Measurements from ENCODE around the gene RELB.
"Not testable (repeated sequence)": the region's sequence is repeated elsewhere in the genome, so short reads cannot be mapped to it uniquely, and the experiment has no call there.

The RELB gene

DNA sequence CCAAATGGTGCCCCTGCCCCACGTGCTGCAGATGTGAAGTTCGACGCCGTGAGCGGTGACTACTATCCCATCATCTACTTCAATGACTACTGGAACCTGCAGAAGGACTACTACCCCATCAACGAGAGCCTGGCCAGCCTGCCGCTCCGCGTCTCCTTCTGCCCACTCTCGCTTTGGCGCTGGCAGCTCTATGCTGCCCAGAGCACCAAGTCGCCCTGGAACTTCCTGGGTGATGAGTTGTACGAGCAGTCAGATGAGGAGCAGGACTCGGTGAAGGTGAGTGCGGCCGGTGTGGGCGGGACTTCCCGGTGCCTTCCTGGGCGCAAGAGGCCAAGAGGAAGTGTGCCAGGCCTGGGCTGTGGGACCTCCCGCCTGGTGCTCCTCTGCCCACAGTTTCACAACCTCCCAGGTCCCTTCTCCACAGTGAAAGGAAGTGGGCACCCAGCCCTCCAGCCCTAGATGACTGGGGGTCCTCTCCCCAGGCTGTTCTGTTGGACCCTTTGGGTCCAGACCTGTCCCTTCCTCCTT is 14.1 kb upstream of the RELB start:
- Histone ChIP-seq H3K27ac (ENCODE audit: low read depth, low read length) (no peak overlapping the region), H3K79me2 (ENCODE audit: control insufficient read depth, insufficient read depth, low read length, unreplicated experiment) (no peaks in the 10 kb centered on the region), H3K4me3 (ENCODE audit: low read depth, low read length) (no peak overlapping the region), H3K27me3 (ENCODE audit: insufficient read depth, low read length) (no peaks in the 10 kb centered on the region), H3K4me1 (ENCODE audit: control insufficient read depth, insufficient read depth, low read length, unreplicated experiment) (no peaks in the 10 kb centered on the region), H3K36me3 (ENCODE audit: insufficient read depth, low read length) (no peaks in the 10 kb centered on the region), H2AFZ (ENCODE audit: low read length, unreplicated experiment) (no peak overlapping the region)

- Histone ChIP-seq H2AFZ (ENCODE audit: low read length, unreplicated experiment) (no peak overlapping the region), H3K4me1 (ENCODE audit: control insufficient read depth, insufficient read depth, low read length, unreplicated experiment) (no peaks in the 10 kb centered on the region), H3K79me2 (ENCODE audit: control insufficient read depth, insufficient read depth, low read length, unreplicated experiment) (no peaks in the 10 kb centered on the region), H3K4me3 (ENCODE audit: low read depth, low read length) (no peak overlapping the region), H3K27ac (ENCODE audit: low read depth, low read length) (no peak overlapping the region), H3K36me3 (ENCODE audit: insufficient read depth, low read length) (no peaks in the 10 kb centered on the region), H3K27me3 (ENCODE audit: insufficient read depth, low read length) (no peaks in the 10 kb centered on the region)
These were observed 13.0 kb upstream of the RELB start for GRCh38 chr19:44988273-44988672.

DNA sequence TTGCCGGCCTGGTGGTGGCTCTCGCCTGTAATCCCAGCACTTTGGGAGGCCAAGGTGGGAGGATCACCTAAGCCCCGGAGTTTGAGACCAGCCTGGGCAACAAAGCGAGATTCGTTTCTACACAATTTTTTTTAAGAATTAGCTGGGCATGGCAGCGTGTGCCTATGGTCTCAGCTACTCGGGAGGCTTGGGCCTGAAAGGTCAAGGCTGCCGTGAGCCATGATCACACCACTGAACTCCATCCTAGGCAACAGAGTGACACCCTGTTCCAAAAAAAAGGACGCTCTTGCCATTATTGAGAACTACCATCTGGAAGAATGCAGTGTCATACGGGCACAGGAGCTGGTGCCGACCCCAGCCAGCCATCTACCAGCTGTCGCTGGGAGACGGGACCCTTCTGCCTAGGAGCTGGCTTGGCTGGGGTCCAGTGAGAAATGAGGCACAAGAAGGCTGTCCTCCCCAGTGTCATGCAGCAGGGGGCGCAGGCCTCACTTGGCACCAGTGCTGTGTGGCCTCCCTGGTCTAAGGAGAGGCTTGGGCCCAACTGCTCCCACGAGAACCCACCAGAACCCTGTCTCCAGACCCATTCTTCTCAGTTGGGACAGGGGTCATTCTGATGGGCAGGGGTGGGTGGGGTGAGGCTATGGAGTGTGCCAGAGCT is 12.2 kb upstream of the RELB start:
- Histone ChIP-seq H3K79me2 (ENCODE audit: control insufficient read depth, insufficient read depth, low read length, unreplicated experiment) (no peaks in the 10 kb centered on the region), H3K27ac (ENCODE audit: low read depth, low read length) (no peak overlapping the region), H3K36me3 (ENCODE audit: insufficient read depth, low read length) (no peaks in the 10 kb centered on the region), H3K4me3 (ENCODE audit: low read depth, low read length) (no peak overlapping the region), H2AFZ (ENCODE audit: low read length, unreplicated experiment) (no peak overlapping the region), H3K27me3 (ENCODE audit: insufficient read depth, low read length) (no peaks in the 10 kb centered on the region), H3K4me1 (ENCODE audit: control insufficient read depth, insufficient read depth, low read length, unreplicated experiment) (no peaks in the 10 kb centered on the region)

- no peak overlapping the region for H2AFZ ChIP-seq (ENCODE audit: low read length, unreplicated experiment)
- no peaks in the 10 kb centered on the region for H3K36me3 ChIP-seq (ENCODE audit: insufficient read depth, low read length)
- H3K4me3 ChIP-seq (ENCODE audit: low read depth, low read length) = no peak overlapping the region
- no peaks in the 10 kb centered on the region for H3K4me1 ChIP-seq (ENCODE audit: control insufficient read depth, insufficient read depth, low read length, unreplicated experiment)
- no peaks in the 10 kb centered on the region for H3K27me3 ChIP-seq (ENCODE audit: insufficient read depth, low read length)
- H3K79me2 ChIP-seq (ENCODE audit: control insufficient read depth, insufficient read depth, low read length, unreplicated experiment) = no peaks in the 10 kb centered on the region
- H3K27ac ChIP-seq (ENCODE audit: low read depth, low read length) = no peak overlapping the region
These were observed 10.8 kb upstream of the RELB start for GRCh38 chr19:44990459-44990858.

GRCh38 chr19:44990966-44991365 is 10.3 kb upstream of the RELB start:
- no peak overlapping the region for H3K27ac ChIP-seq (ENCODE audit: low read depth, low read length)

GRCh38 chr19:44992336-44993163 is 8.7 kb upstream of the RELB start:
- H3K4me3 ChIP-seq (ENCODE audit: low read depth, low read length) = no peak overlapping the region
- no peaks in the 10 kb centered on the region for H3K27me3 ChIP-seq (ENCODE audit: insufficient read depth, low read length)
- H2AFZ ChIP-seq (ENCODE audit: low read length, unreplicated experiment) = no peak overlapping the region
- H3K27ac ChIP-seq (ENCODE audit: low read depth, low read length) = no peak overlapping the region
- H3K36me3 ChIP-seq (ENCODE audit: insufficient read depth, low read length) = no peaks in the 10 kb centered on the region
- H3K4me1 ChIP-seq (ENCODE audit: control insufficient read depth, insufficient read depth, low read length, unreplicated experiment) = no peaks in the 10 kb centered on the region
- H3K79me2 ChIP-seq (ENCODE audit: control insufficient read depth, insufficient read depth, low read length, unreplicated experiment) = no peaks in the 10 kb centered on the region

More at GRCh38 chr19:44990966-44991365, 10.3 kb upstream of the RELB start:
- no peaks in the 10 kb centered on the region for H3K4me1 ChIP-seq (ENCODE audit: control insufficient read depth, insufficient read depth, low read length, unreplicated experiment)
- no peak overlapping the region for H3K4me3 ChIP-seq (ENCODE audit: low read depth, low read length)
- H3K79me2 ChIP-seq (ENCODE audit: control insufficient read depth, insufficient read depth, low read length, unreplicated experiment) = no peaks in the 10 kb centered on the region
- no peaks in the 10 kb centered on the region for H3K36me3 ChIP-seq (ENCODE audit: insufficient read depth, low read length)
- no peak overlapping the region for H2AFZ ChIP-seq (ENCODE audit: low read length, unreplicated experiment)
- no peaks in the 10 kb centered on the region for H3K27me3 ChIP-seq (ENCODE audit: insufficient read depth, low read length)

DNA sequence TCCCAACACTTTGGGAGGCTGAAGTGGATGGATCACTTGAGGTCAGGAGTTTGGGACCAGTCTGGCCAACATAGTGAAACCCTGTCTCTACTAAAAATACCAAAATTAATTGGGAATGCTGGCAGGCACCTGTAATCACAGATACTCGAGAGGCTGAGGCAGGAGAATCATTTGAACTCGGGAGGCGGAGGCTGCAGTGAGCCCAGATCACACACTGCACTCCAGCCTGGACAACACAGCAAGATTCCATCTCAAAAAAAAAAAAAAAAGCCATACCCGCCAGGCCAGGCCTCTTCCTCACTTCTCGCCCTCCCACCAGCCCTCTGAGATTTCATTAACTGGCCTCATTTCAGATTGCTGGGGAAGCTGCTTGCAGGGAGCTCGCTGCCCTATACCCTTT is 7.7 kb upstream of the RELB start:
- Histone ChIP-seq H2AFZ (ENCODE audit: low read length, unreplicated experiment) (no peak overlapping the region), H3K4me1 (ENCODE audit: control insufficient read depth, insufficient read depth, low read length, unreplicated experiment) (no peaks in the 10 kb centered on the region), H3K4me3 (ENCODE audit: low read depth, low read length) (no peak overlapping the region), H3K36me3 (ENCODE audit: insufficient read depth, low read length) (no peaks in the 10 kb centered on the region), H3K27me3 (ENCODE audit: insufficient read depth, low read length) (no peaks in the 10 kb centered on the region), H3K27ac (ENCODE audit: low read depth, low read length) (no peak overlapping the region), H3K79me2 (ENCODE audit: control insufficient read depth, insufficient read depth, low read length, unreplicated experiment) (no peaks in the 10 kb centered on the region)

- no peak overlapping the region for H3K27ac ChIP-seq (ENCODE audit: low read depth, low read length)
- no peaks in the 10 kb centered on the region for H3K27me3 ChIP-seq (ENCODE audit: insufficient read depth, low read length)
- no peaks in the 10 kb centered on the region for H3K36me3 ChIP-seq (ENCODE audit: insufficient read depth, low read length)
- H3K4me3 ChIP-seq (ENCODE audit: low read depth, low read length) = no peak overlapping the region
- no peaks in the 10 kb centered on the region for H3K79me2 ChIP-seq (ENCODE audit: control insufficient read depth, insufficient read depth, low read length, unreplicated experiment)
- H3K4me1 ChIP-seq (ENCODE audit: control insufficient read depth, insufficient read depth, low read length, unreplicated experiment) = no peaks in the 10 kb centered on the region
- H2AFZ ChIP-seq (ENCODE audit: low read length, unreplicated experiment) = no peak overlapping the region
These were observed 7.2 kb upstream of the RELB start for GRCh38 chr19:44993926-44994537.

DNA sequence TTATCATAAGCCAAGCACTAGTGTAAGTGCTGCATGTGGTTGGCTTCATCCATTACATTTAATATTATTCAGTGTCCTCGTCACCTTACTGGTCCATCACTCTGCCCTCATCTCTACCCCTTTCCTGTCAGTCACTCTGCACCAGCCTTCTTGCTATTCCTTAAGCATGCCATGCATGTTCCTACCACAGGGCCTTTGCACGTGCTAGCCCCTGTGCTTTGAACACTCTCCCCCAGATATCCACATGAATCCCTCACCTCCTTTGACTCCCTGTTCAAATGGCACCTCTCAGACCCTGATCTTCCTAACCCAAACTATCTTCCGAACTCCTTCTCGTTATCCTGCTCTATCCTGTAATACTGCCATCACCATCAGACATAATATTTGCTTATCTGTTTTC is 3.2 kb upstream of the RELB start:
- Histone ChIP-seq H2AFZ (ENCODE audit: low read length, unreplicated experiment) (no peak overlapping the region), H3K4me1 (ENCODE audit: control insufficient read depth, insufficient read depth, low read length, unreplicated experiment) (no peaks in the 10 kb centered on the region), H3K27ac (ENCODE audit: low read depth, low read length) (no peak overlapping the region), H3K4me3 (ENCODE audit: low read depth, low read length) (no peak overlapping the region), H3K79me2 (ENCODE audit: control insufficient read depth, insufficient read depth, low read length, unreplicated experiment) (peaks cover 7% of the 10 kb centered on the region), H3K36me3 (ENCODE audit: insufficient read depth, low read length) (no peaks in the 10 kb centered on the region), H3K27me3 (ENCODE audit: insufficient read depth, low read length) (no peaks in the 10 kb centered on the region)

DNA sequence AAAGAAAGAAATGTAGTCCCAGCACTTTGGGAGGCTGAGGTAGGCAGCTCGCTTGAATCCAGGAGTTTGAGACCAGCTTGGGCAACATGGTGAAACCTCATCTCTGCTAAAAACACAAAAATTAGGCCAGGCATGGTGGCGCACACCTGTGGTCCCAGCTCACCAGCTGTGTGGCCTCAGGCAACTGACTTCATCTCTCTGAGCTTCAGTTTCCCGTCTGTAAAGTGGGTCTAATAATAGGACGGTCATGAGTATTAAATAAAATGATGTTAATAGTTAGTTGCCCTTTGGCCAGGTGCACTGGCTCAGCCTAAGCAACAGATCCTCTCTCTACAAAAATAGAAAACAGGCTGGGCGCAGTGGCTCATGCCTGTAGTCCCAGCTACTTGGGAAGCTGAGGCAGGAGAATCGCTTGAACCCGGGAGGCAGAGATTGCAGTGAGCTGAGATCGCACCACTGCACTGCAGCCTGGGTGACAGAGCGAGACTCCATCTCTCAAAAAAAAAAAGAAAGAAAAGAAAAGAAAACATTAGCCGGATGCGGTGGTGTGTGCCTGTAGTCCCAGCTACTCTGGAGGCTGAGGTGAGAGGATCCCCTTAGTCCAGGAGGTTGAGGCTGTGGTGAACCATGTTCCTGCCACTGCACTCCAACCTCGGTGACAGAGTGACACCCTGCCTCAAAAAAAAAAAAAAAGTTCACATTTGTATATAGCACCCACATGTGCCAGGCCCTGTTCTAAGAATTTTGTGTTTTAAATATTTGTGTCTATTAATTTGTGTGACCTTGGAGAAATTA is 1.9 kb upstream of the RELB start:
- not testable (repeated sequence) for H3K27me3 ChIP-seq (ENCODE audit: insufficient read depth, low read length); H3K79me2 ChIP-seq (ENCODE audit: control insufficient read depth, insufficient read depth, low read length, unreplicated experiment); H3K4me1 ChIP-seq (ENCODE audit: control insufficient read depth, insufficient read depth, low read length, unreplicated experiment); H3K36me3 ChIP-seq (ENCODE audit: insufficient read depth, low read length); H2AFZ ChIP-seq (ENCODE audit: low read length, unreplicated experiment); H3K4me3 ChIP-seq (ENCODE audit: low read depth, low read length); H3K27ac ChIP-seq (ENCODE audit: low read depth, low read length)

Measured in ACC112 (cell line).